ENCODE results near the gene KLHL36. TPM values are rescaled to one million over a fixed set of nuclear protein-coding genes. Genes with fewer than 3 reads are reported as not detected.

The KLHL36 gene
- total RNA-seq, 1 experiment from 2014 or later = 56.1 TPM

- Mint-ChIP-seq H3K27me3 (ENCODE audit: low read depth) (no peaks in the 10 kb centered on the region), H3K4me3 (no peak overlapping the region), H3K27ac (no peak overlapping the region), H3K4me1 (peaks cover 23% of the 10 kb centered on the region), H3K36me3 (no peaks in the 10 kb centered on the region), H3K9me3 (peaks cover 3% of the 10 kb centered on the region; the same call in 1 of the 2 replicates)
- no peak for DNase-seq (ENCODE audit: low spot score)
- no peak for TF ChIP-seq GRHL2 (CRISPR knock-in tag; IDR thresholded peaks at IDR 0.05; ENCODE audit: insufficient replicate concordance, severe bottlenecking)
- no peak for TF ChIP-seq ZNF396 (CRISPR knock-in tag; IDR thresholded peaks at IDR 0.05; ENCODE audit: borderline replicate concordance)
- TF ChIP-seq CREM (CRISPR knock-in tag; IDR thresholded peaks at IDR 0.05) = no peak
- TF ChIP-seq ETV6 (CRISPR knock-in tag; IDR thresholded peaks at IDR 0.05) = no peak
- no peak for TF ChIP-seq MLX (CRISPR knock-in tag; IDR thresholded peaks at IDR 0.05)
- TF ChIP-seq NFATC4 (CRISPR knock-in tag; IDR thresholded peaks at IDR 0.05) = no peak
- TF ChIP-seq ESRRA (CRISPR knock-in tag; IDR thresholded peaks at IDR 0.05; ENCODE audit: borderline replicate concordance) = no peak
- no peak for TF ChIP-seq NR3C1 (CRISPR knock-in tag; conservative IDR thresholded peaks at IDR 0.05; ENCODE audit: low read depth)
- TF ChIP-seq STAT6 (CRISPR knock-in tag; conservative IDR thresholded peaks at IDR 0.05; ENCODE audit: low read depth) = no peak
- no peak for TF ChIP-seq MXD4 (CRISPR knock-in tag; IDR thresholded peaks at IDR 0.05; ENCODE audit: borderline replicate concordance)
- TF ChIP-seq ZNF138 (CRISPR knock-in tag; conservative IDR thresholded peaks at IDR 0.05) = no peak
- TF ChIP-seq ERG (CRISPR knock-in tag; IDR thresholded peaks at IDR 0.05) = no peak
- no peak for TF ChIP-seq KAT7 (CRISPR knock-in tag; IDR thresholded peaks at IDR 0.05; ENCODE audit: borderline replicate concordance)
- TF ChIP-seq TCF7 (CRISPR knock-in tag; IDR thresholded peaks at IDR 0.05; ENCODE audit: low read depth) = no peak
- no peak for ATAC-seq
- POLR2A ChIA-PET = no interaction called here
- CTCF ChIA-PET = interaction anchor here (0.9 to 2.9 kb wide), 2 partner anchors 15 to 26 kb away, joined by 4 to 10 read pairs; no protein-coding TSS in a partner anchor
Measured at GRCh38 chr16:84637709-84638108, 10.6 kb upstream of the KLHL36 start.

- CTCF ChIA-PET = interaction anchor here (2.9 kb wide), 1 partner anchor 16 kb away, joined by 10 read pairs; no protein-coding TSS in a partner anchor
- Mint-ChIP-seq H3K27me3 (ENCODE audit: low read depth) (no peaks in the 10 kb centered on the region), H3K4me3 (no peak overlapping the region), H3K27ac (no peak overlapping the region), H3K9me3 (peaks cover 3% of the 10 kb centered on the region; the same call in 1 of the 2 replicates), H3K4me1 (peaks cover 28% of the 10 kb centered on the region), H3K36me3 (no peaks in the 10 kb centered on the region)
- DNase-seq (ENCODE audit: low spot score) = no peak
- TF ChIP-seq ATF1 (CRISPR knock-in tag; IDR thresholded peaks at IDR 0.05) (no peak), ZSCAN18 (CRISPR knock-in tag; IDR thresholded peaks at IDR 0.05) (no peak)
- POLR2A ChIA-PET = no interaction called here
- no peak for ATAC-seq
Measured at GRCh38 chr16:84638231-84638806, 10.0 kb upstream of the KLHL36 start.

GRCh38 chr16:84640145-84640544, 8.2 kb upstream of the KLHL36 start:
- peaks cover 24% of the 10 kb centered on the region for H3K4me1 Mint-ChIP-seq
- no peak overlapping the region for H3K4me3 Mint-ChIP-seq
- DNase-seq (ENCODE audit: low spot score) (no peak), ATAC-seq (no peak)
- H3K9me3 Mint-ChIP-seq = peaks cover 3% of the 10 kb centered on the region; the same call in 1 of the 2 replicates
- no peaks in the 10 kb centered on the region for H3K36me3 Mint-ChIP-seq
- no peaks in the 10 kb centered on the region for H3K27me3 Mint-ChIP-seq (ENCODE audit: low read depth)
- 0 out of 2 replicates have a peak overlapping the region, but pooled peaks have one; percentile 60 for H3K27ac Mint-ChIP-seq
- CTCF ChIA-PET = no interaction called here
- POLR2A ChIA-PET = no interaction called here
- TF ChIP-seq CREB1 (CRISPR knock-in tag; IDR thresholded peaks at IDR 0.05) (no peak), E2F4 (CRISPR knock-in tag; IDR thresholded peaks at IDR 0.05; ENCODE audit: borderline replicate concordance, low read depth) (no peak), ZNF512 (CRISPR knock-in tag; IDR thresholded peaks at IDR 0.05; ENCODE audit: borderline replicate concordance) (no peak), GRHL2 (CRISPR knock-in tag; IDR thresholded peaks at IDR 0.05; ENCODE audit: insufficient replicate concordance, severe bottlenecking) (no peak), E2F5 (CRISPR knock-in tag; IDR thresholded peaks at IDR 0.05) (no peak), ZNF317 (CRISPR knock-in tag; IDR thresholded peaks at IDR 0.05; ENCODE audit: borderline replicate concordance, low read depth) (no peak), NR1H2 (CRISPR knock-in tag; IDR thresholded peaks at IDR 0.05) (no peak)
